SU-DHL-6 (cell line): ENCODE results near the gene SCAF1.

Source experiments
- CTCF ChIP-seq: fragments of 200-600 bp; sonication (generic); IDR thresholded peaks from one replicate; pipeline ENCODE4 v1.5.1; 2017; ENCODE audit warnings: antibody characterized with exemption, mild to moderate bottlenecking, low read length, moderate library complexity; ENCODE audit not compliant: insufficient read depth, poor library complexity, severe bottlenecking
- EZH2phosphoT487 ChIP-seq: fragments of 200-600 bp; sonication (generic), shearing (Covaris generic); conservative IDR thresholded peaks from 2 replicates; pipeline ENCODE4 v1.6.1; 2018; ENCODE audit warnings: mild to moderate bottlenecking, antibody characterized with exemption, low read length, moderate library complexity, mixed read lengths

GRCh38 chr19:49609499-49610092, 32.4 kb upstream of the SCAF1 start:
- TF ChIP-seq CTCF (no peak), EZH2phosphoT487 (no peak)
